Adrenal gland (tissue), 5 donors: ENCODE data around the gene NRXN3.

Source experiments
- CTCF ChIP-seq, 6 experiments: fragments of 450-650 bp in 4 of 6; fragments of 200-600 bp in 2 of 6; sonication (generic) in 1 of 6; IDR thresholded peaks; 1 replicate in 5 of 6; 2 replicates in 1 of 6; pipeline versions ENCODE4 v1.5.1 to v1.8.0; 2016 to 2021; ENCODE audit warnings: antibody characterized with exemption in 6 of 6, mild to moderate bottlenecking in 2 of 6, moderate library complexity in 1 of 6
- POLR2A ChIP-seq, 2 donors: fragments of 450-650 bp; IDR thresholded peaks; one replicate each; pipeline ENCODE4 v1.6.1; 2017; ENCODE audit warnings: antibody characterized with exemption in 2 of 2, mild to moderate bottlenecking in 2 of 2, moderate library complexity in 1 of 2
- donor health status: DM: no; HTN: no; CAD: no.

GRCh38 chr14:79064214-79064613, 894.0 kb downstream of the NRXN3 start:
- TF ChIP-seq CTCF (IDR thresholded peaks at IDR 0.05) (no peak), POLR2A (IDR thresholded peaks at IDR 0.05) (no peak)
